ENCODE data around the gene CPN2. TPM values are rescaled to one million over a fixed set of nuclear protein-coding genes. Genes with fewer than 3 reads are reported as not detected.

Gene CPN2
- total RNA-seq, 1 donor from 2014 or later: not detected

DNA sequence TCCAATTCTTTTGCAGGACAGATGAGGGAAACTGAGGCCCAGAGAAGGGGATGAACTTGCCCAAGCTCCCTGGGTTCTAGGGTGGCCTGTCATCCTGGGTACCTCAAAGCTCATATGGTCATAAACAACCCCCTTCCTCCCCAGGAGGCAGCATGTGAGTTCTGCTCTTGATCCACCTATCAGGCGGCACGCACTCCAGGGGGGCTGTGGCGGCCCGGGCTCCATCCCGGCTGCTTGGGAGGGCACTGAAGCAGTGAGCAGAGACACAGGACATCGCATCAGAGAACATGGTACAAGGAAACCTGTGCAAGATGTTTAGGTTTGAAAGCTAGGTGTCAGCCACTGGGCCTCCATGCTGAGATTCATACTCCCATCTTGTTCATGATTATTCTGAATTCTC is 34.2 kb downstream of the CPN2 start:
- no peak overlapping the region for H3K4me3 ChIP-seq (ENCODE audit: low read depth, low read length)
- TF ChIP-seq, protein P1, sequence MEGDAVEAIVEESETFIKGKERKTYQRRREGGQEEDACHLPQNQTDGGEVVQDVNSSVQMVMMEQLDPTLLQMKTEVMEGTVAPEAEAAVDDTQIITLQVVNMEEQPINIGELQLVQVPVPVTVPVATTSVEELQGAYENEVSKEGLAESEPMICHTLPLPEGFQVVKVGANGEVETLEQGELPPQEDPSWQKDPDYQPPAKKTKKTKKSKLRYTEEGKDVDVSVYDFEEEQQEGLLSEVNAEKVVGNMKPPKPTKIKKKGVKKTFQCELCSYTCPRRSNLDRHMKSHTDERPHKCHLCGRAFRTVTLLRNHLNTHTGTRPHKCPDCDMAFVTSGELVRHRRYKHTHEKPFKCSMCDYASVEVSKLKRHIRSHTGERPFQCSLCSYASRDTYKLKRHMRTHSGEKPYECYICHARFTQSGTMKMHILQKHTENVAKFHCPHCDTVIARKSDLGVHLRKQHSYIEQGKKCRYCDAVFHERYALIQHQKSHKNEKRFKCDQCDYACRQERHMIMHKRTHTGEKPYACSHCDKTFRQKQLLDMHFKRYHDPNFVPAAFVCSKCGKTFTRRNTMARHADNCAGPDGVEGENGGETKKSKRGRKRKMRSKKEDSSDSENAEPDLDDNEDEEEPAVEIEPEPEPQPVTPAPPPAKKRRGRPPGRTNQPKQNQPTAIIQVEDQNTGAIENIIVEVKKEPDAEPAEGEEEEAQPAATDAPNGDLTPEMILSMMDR (IDR thresholded peaks at IDR 0.05; ENCODE audit: insufficient read depth, low read length, severe bottlenecking): no peak
- H3K27me3 ChIP-seq (ENCODE audit: control insufficient read depth, insufficient read depth, low read length): no peaks in the 10 kb centered on the region
- DNase-seq (ENCODE audit: low read depth) (no peak), FAIRE-seq (no peak)
- no peaks in the 10 kb centered on the region for H3K36me3 ChIP-seq (ENCODE audit: control insufficient read depth, insufficient read depth, low read length)

DNA sequence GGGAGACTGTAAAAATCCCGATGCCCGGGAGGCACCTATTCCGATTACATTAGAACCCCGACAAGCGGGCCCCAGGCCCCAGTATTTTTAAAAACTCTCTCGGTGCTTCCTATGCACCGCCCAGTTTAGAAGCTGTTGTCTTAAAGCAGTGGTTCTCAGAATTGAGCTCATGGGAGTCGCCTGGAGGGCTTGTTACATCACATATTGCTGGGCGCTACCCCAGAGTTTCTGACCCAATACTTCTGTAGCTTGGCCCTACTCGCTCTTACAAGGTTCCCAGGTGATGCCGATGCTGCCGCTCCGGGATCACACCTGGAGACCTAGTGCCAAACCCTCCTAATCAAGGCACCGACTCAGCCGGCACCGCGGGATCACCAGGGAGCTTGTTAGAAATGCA is 35.2 kb downstream of the CPN2 start:
- H3K27me3 ChIP-seq (ENCODE audit: control insufficient read depth, insufficient read depth, low read length): peaks cover 4% of the 10 kb centered on the region
- no peaks in the 10 kb centered on the region for H3K36me3 ChIP-seq (ENCODE audit: control insufficient read depth, insufficient read depth, low read length)
- H3K4me3 ChIP-seq (ENCODE audit: low read depth, low read length): peak overlapping the region; percentile 38
- no peak for FAIRE-seq
- TF ChIP-seq, protein P1 (IDR thresholded peaks at IDR 0.05; ENCODE audit: insufficient read depth, low read length, severe bottlenecking): no peak
- DNase-seq (ENCODE audit: low read depth): no peak

DNA sequence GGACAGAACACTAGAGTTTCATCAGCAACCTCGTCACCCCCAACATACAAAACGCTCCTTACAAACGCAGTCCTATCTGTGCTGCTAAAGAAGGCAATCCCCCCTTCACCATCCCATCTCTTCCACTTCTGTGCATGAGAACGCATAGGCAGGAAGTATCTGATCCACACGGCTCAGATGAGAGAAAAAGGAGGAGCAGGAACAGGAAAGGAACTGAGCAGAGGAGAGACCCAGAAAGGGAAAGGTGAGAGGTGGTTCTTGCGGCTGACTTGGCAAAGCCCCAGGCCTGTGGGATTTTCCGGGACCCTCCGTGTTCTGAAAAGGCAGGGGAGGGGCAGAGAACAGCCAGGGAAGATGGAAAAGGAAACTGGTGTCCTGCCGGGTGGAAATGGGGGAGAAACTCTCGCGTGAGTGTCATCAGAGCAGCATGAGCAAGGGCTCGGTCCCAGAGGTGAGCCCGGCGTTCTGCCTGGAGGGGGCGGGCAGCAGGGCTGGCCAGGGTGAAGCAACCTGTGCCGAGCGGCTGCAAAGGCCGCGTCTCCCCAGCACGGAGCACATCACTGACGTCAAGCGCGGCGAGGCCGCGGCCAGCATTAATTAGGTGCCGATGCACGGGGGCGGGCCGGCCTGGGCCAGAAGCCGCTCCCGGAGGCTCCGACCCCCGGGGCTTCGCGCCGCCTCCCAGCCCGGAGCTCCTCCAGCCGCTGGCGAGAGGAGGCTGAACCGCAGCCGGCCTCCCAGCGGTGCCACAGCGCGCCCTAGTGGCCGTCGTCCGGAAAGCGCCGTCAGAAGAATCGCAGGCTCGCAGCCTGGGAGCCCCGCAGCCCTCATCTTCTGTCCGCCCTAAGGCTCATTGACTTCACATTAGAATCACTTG is 35.8 kb downstream of the CPN2 start:
- Histone ChIP-seq H3K4me3 (ENCODE audit: low read depth, low read length) (peak overlapping the region; percentile 38), H3K27me3 (ENCODE audit: control insufficient read depth, insufficient read depth, low read length) (peaks cover 4% of the 10 kb centered on the region), H3K36me3 (ENCODE audit: control insufficient read depth, insufficient read depth, low read length) (no peaks in the 10 kb centered on the region)
- FAIRE-seq (no peak), DNase-seq (ENCODE audit: low read depth) (peak; percentile 57)
- TF ChIP-seq, protein P1 (IDR thresholded peaks at IDR 0.05; ENCODE audit: insufficient read depth, low read length, severe bottlenecking): peak; percentile 94

DNA sequence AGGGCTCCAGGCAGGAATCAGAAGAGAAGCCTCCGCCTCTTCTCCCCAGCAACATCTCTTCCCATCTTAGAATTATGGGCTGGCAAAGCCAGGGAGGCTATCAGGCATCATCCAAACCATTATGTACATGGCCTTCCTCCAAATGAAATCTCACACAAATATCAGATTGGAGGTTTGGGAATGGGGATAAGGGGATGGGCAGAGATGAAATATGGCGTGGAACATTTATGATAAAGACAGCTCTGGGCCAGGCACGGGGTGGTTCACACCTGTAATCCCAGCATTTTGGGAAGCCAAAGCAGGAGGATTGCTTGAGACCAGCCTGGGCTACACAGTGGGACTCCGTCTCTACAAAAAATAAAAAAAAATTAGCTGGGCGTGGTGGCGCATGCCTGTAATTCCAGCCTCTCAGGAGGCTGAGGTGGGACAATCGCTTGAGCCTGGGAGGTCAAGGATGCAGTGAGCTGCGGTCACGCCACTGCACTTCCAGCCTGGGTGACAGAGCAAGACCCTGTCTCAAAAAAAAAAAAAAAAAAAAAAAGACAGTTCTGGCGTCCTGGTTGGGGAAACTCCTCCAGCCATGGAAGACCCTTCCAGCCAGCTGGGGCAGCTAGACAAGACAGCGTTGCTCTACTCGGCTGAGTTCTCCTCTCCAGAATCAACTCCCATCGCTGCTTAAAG is 36.6 kb downstream of the CPN2 start:
- TF ChIP-seq, protein P1 (IDR thresholded peaks at IDR 0.05; ENCODE audit: insufficient read depth, low read length, severe bottlenecking): no peak
- FAIRE-seq: no peak
- Histone ChIP-seq H3K4me3 (ENCODE audit: low read depth, low read length) (no peak overlapping the region), H3K27me3 (ENCODE audit: control insufficient read depth, insufficient read depth, low read length) (peaks cover 4% of the 10 kb centered on the region), H3K36me3 (ENCODE audit: control insufficient read depth, insufficient read depth, low read length) (no peaks in the 10 kb centered on the region)
- DNase-seq (ENCODE audit: low read depth): no peak

DNA sequence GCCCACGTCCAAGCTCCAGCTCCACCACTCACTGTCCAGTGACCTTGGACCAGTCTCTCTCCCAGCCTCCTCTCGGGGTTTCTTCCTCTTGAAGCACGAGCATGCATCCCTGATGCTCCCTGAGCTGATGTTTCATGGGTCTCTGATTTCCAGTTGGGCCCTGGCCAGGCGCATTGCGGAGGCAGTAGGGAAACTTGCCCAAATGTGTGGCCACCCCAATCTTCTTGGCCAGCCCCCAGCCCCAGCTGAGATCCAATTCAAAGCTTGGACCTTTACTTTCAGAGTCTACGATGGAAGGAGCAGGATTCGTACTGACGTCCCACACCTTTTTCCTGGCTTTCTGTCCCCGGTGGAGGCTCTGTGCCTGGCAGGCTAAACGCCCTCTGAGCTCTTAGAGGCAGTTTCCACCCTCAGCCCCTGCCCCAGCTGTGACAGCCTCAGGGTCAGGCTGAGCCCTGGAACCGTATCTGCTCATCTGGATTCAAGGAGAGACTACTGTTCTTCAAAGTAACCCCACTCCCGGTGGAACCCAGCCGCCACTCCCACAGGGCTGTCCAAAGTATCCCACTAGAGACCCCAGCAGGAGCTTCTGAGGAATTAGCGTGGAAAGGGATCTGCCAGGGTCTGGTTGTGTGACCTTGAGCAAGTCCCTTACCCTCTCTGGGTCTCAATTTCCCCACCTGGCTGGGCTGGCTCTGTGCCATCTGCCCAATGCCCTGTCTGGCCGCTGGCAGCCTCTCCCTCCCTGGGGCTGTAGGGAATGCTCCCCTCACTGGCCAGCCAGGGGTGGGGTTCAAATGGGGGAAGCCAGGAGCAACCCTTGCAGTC is 37.4 kb downstream of the CPN2 start:
- Histone ChIP-seq H3K36me3 (ENCODE audit: control insufficient read depth, insufficient read depth, low read length) (no peaks in the 10 kb centered on the region), H3K27me3 (ENCODE audit: control insufficient read depth, insufficient read depth, low read length) (peaks cover 4% of the 10 kb centered on the region), H3K4me3 (ENCODE audit: low read depth, low read length) (no peak overlapping the region)
- DNase-seq (ENCODE audit: low read depth) (no peak), FAIRE-seq (no peak)
- TF ChIP-seq, protein P1 (IDR thresholded peaks at IDR 0.05; ENCODE audit: insufficient read depth, low read length, severe bottlenecking): peak; percentile 34
